Fibroblast of lung (primary cell): Measurements from ENCODE around the gene LRRC70. TPM values are rescaled to one million over a fixed set of nuclear protein-coding genes. Genes with fewer than 3 reads are reported as not detected.

Experiments
- DNase-seq, 2 donors: peaks; one replicate each; pipeline versions ENCODE4 v3.0.0 to v3.0.0-alpha.2; 2010; ENCODE audit warnings: low read depth in 2 of 2
- H2AFZ ChIP-seq: 2 replicates; pipeline ENCODE4 v1.5.1; 2012; ENCODE audit warnings: low read length, control low read depth, inconsistent platforms
- H3K27ac ChIP-seq: 2 replicates; pipeline ENCODE4 v1.5.1; 2011; ENCODE audit warnings: low read length, control low read depth; ENCODE audit not compliant: insufficient read depth
- H3K27me3 ChIP-seq: 2 replicates; pipeline ENCODE4 v1.5.1; 2011; ENCODE audit warnings: mild to moderate bottlenecking, low read length; ENCODE audit not compliant: control insufficient read depth, insufficient read depth
- H3K36me3 ChIP-seq: 2 replicates; pipeline ENCODE4 v1.5.1; 2011; ENCODE audit warnings: low read length; ENCODE audit not compliant: control insufficient read depth, insufficient read depth
- H3K4me1 ChIP-seq: 2 replicates; pipeline ENCODE4 v1.5.1; 2011; ENCODE audit warnings: low read length; ENCODE audit not compliant: control insufficient read depth, insufficient read depth; ENCODE audit errors: extremely low read depth
- H3K4me2 ChIP-seq: 2 replicates; pipeline ENCODE4 v1.5.1; 2011; ENCODE audit warnings: low read length, control low read depth; ENCODE audit not compliant: insufficient read depth; ENCODE audit errors: extremely low read depth
- H3K4me3 ChIP-seq, 4 experiments: fragments of 200-600 bp in 1 of 4; sonication (generic) in 1 of 4; replicated peaks in 1 of 4; 2 replicates each; pipeline ENCODE4 v1.5.1; 2011 to 2016; ENCODE audit warnings: low read length in 4 of 4, low read depth in 3 of 4, mild to moderate bottlenecking in 3 of 4, control low read depth in 2 of 4, inconsistent platforms in 1 of 4, mixed read lengths in 1 of 4; ENCODE audit not compliant: insufficient read depth in 1 of 4; ENCODE audit errors: control extremely low read depth in 1 of 4
- H3K79me2 ChIP-seq: 2 replicates; pipeline ENCODE4 v1.5.1; 2012; ENCODE audit warnings: mild to moderate bottlenecking, low read length, inconsistent platforms; ENCODE audit not compliant: control insufficient read depth, insufficient read depth
- H3K9ac ChIP-seq: 2 replicates; pipeline ENCODE4 v1.5.1; 2011; ENCODE audit warnings: mild to moderate bottlenecking, low read length, control low read depth; ENCODE audit not compliant: insufficient read depth
- H3K9me3 ChIP-seq: 2 replicates; pipeline ENCODE4 v1.5.1; 2012; ENCODE audit warnings: low read depth, low read length; ENCODE audit not compliant: control insufficient read depth, insufficient read depth
- H4K20me1 ChIP-seq: 2 replicates; pipeline ENCODE4 v1.5.1; 2011; ENCODE audit warnings: low read length; ENCODE audit not compliant: control insufficient read depth, insufficient read depth; ENCODE audit errors: extremely low read depth
- CTCF ChIP-seq, 2 donors: IDR thresholded peaks in 1 of 2; conservative IDR thresholded peaks in 1 of 2; 1 replicate in 1 of 2; 2 replicates in 1 of 2; pipeline ENCODE4 v1.5.1; 2011 to 2012; ENCODE audit warnings: low read length in 2 of 2, control low read depth in 1 of 2, inconsistent platforms in 1 of 2, low read depth in 1 of 2, mild to moderate bottlenecking in 1 of 2
- EZH2 ChIP-seq: IDR thresholded peaks from 2 replicates; pipeline ENCODE4 v1.5.1; 2012; ENCODE audit warnings: low read length, control low read depth, mild to moderate bottlenecking; ENCODE audit errors: missing control alignments
- polyA minus RNA-seq: library from RNA; depleted of rRNA, polyadenylated mRNA; stranded (reverse); fragments of >200 nt; gene quantifications from 2 replicates; pipeline ENCODE4 v1.2.3, GENCODE V29; 2011; ENCODE audit warnings: low replicate concordance
- polyA plus RNA-seq, 2 donors: library from polyadenylated mRNA; depleted of rRNA in 1 of 2; stranded (reverse) in 1 of 2; unstranded in 1 of 2; fragments of >200 nt; gene quantifications; 2 replicates each; pipeline ENCODE4 v1.2.1, GENCODE V29; 2011 to 2012; ENCODE audit warnings: missing spikeins in 1 of 2
- total RNA-seq: library from RNA; depleted of rRNA; stranded (reverse); fragments of >200 nt; gene quantifications from 2 replicates; pipeline ENCODE4 v1.2.1, GENCODE V29; 2014

LRRC70 gene
- 0.51 and 1.3 TPM in 2 replicates for total RNA-seq
- polyA plus RNA-seq: 0.17 and 0.34 TPM in 2 replicates
- polyA plus RNA-seq (2012): 0.22 TPM in 2 replicates
- polyA minus RNA-seq: not detected in 2 replicates

GRCh38 chr5:62578540-62578939 is at the start of gene LRRC70:
LRRC70 (plus strand) TSS chr5:62578819; CDS start chr5:62579439, 620 bp downstream.
- peak; percentile 63 to 65 for DNase-seq
- Histone ChIP-seq H3K9ac (no peak within 1 kb of the TSS), H3K4me1 (no peaks in the 10 kb centered on the region), H3K79me2 (no peaks in the 10 kb centered on the region), H3K9me3 (no peaks in the 10 kb centered on the region), H3K4me3 (no peak within 1 kb of the TSS), H3K27ac (no peak within 1 kb of the TSS), H2AFZ (no peak within 1 kb of the TSS), H4K20me1 (no peaks in the 10 kb centered on the region), H3K4me2 (no peak within 1 kb of the TSS), H3K36me3 (no peaks in the 10 kb centered on the region), H3K27me3 (no peaks in the 10 kb centered on the region)
- TF ChIP-seq EZH2: no peak
- TF ChIP-seq CTCF (conservative IDR thresholded peaks at IDR 0.05 in 1 of 2, IDR thresholded peaks at IDR 0.05 in 1 of 2; ENCODE audit: low read depth in 1 of 2, low read length in 2 of 2): no peak

GRCh38 chr5:62533597-62533996 is 45.0 kb upstream of the LRRC70 start:
- Histone ChIP-seq H3K27ac (no peak overlapping the region), H3K4me2 (no peak overlapping the region), H4K20me1 (no peaks in the 10 kb centered on the region), H3K36me3 (no peaks in the 10 kb centered on the region), H3K4me3 (no peak overlapping the region), H3K9ac (no peak overlapping the region), H3K4me1 (no peaks in the 10 kb centered on the region), H3K79me2 (no peaks in the 10 kb centered on the region), H3K9me3 (no peaks in the 10 kb centered on the region), H3K27me3 (no peaks in the 10 kb centered on the region), H2AFZ (no peak overlapping the region)
- TF ChIP-seq EZH2 (no peak), CTCF (conservative IDR thresholded peaks at IDR 0.05 in 1 of 2, IDR thresholded peaks at IDR 0.05 in 1 of 2; ENCODE audit: low read depth in 1 of 2, low read length in 2 of 2) (no peak)
- no peak for DNase-seq

GRCh38 chr5:62534461-62535236 is 44.0 kb upstream of the LRRC70 start:
- DNase-seq: no peak
- Histone ChIP-seq H3K4me2 (no peak overlapping the region), H2AFZ (no peak overlapping the region), H3K36me3 (no peaks in the 10 kb centered on the region), H3K4me3 (no peak overlapping the region), H3K27me3 (no peaks in the 10 kb centered on the region), H3K9me3 (no peaks in the 10 kb centered on the region), H3K4me1 (no peaks in the 10 kb centered on the region), H3K79me2 (no peaks in the 10 kb centered on the region), H3K9ac (no peak overlapping the region), H3K27ac (no peak overlapping the region), H4K20me1 (no peaks in the 10 kb centered on the region)
- TF ChIP-seq EZH2: no peak
